ENCODE data around the gene NME9.

GRCh38 chr3:138338811-138339210 is 9.2 kb upstream of the NME9 start:
- TF ChIP-seq CTCF (IDR thresholded peaks at IDR 0.05) (no peak), POLR2A (IDR thresholded peaks at IDR 0.05) (no peak)
